A673 (cell line): ENCODE results near the gene INTS12. TPM values are rescaled to one million over a fixed set of nuclear protein-coding genes. Genes with fewer than 3 reads are reported as not detected.
"Not testable (repeated sequence)": the region's sequence is repeated elsewhere in the genome, so short reads cannot be mapped to it uniquely, and the experiment has no call there.

Experiments used
- BruUV-seq: library from RNA; stranded (reverse); fragments of 400-500 nt; replicated peaks from 2 replicates; lab custom pipeline; 2021; lab: Mats Ljungman, UMichigan
- CTCF ChIA-PET: fragments of 300-600 bp; sonication (Branson Sonifier 250); formaldehyde crosslinking; loops from one replicate; lab custom pipeline; 2022; ENCODE audit warnings: antibody characterized with exemption; lab: Charles Lee
- POLR2A ChIA-PET: fragments of 300-600 bp; sonication (Branson Sonifier 250); formaldehyde crosslinking; loops from one replicate; lab custom pipeline; 2022; ENCODE audit warnings: antibody characterized with exemption; ENCODE audit not compliant: low non-redundant PET; lab: Charles Lee
- DNase-seq: peaks from one replicate; pipeline ENCODE4 v3.0.0-alpha.2; 2015; ENCODE audit warnings: low spot score
- H3K27ac ChIP-seq: fragments of 200-600 bp; sonication (generic); 2 replicates; pipeline ENCODE4 v1.5.1; 2016; ENCODE audit warnings: mixed run types, low read depth, mild to moderate bottlenecking, mixed read lengths, antibody characterized with exemption, low read length; ENCODE audit not compliant: poor library complexity, severe bottlenecking
- H3K27me3 ChIP-seq: fragments of 200-600 bp; sonication (generic); replicated peaks from 2 replicates; pipeline ENCODE4 v1.6.1; 2017; ENCODE audit warnings: mixed run types, low read depth, mild to moderate bottlenecking, mixed read lengths, antibody characterized with exemption, low read length; ENCODE audit not compliant: insufficient read depth, poor library complexity
- H3K36me3 ChIP-seq: fragments of 200-600 bp; sonication (generic); 2 replicates; pipeline ENCODE4 v1.6.1; 2016; ENCODE audit warnings: mixed run types, mild to moderate bottlenecking, mixed read lengths, antibody characterized with exemption, low read length; ENCODE audit not compliant: insufficient read depth, poor library complexity, severe bottlenecking
- H3K4me1 ChIP-seq: fragments of 200-600 bp; sonication (generic); 2 replicates; pipeline ENCODE4 v1.6.1; 2017; ENCODE audit warnings: mixed run types, mild to moderate bottlenecking, mixed read lengths, antibody characterized with exemption, low read length; ENCODE audit not compliant: insufficient read depth, poor library complexity, severe bottlenecking
- H3K4me3 ChIP-seq: fragments of 200-600 bp; sonication (generic); 2 replicates; pipeline ENCODE4 v1.5.1; 2016; ENCODE audit warnings: low read depth, mixed run types, mild to moderate bottlenecking, mixed read lengths, low read length; ENCODE audit not compliant: poor library complexity, severe bottlenecking
- H3K9me3 ChIP-seq: fragments of 200-600 bp; sonication (generic); 2 replicates; pipeline ENCODE4 v1.6.1; 2016; ENCODE audit warnings: mixed run types, low read depth, mild to moderate bottlenecking, mixed read lengths, antibody characterized with exemption, low read length; ENCODE audit not compliant: poor library complexity, severe bottlenecking
- EZH2 ChIP-seq: fragments of 200-600 bp; sonication (generic); IDR thresholded peaks from 2 replicates; pipeline ENCODE4 v1.6.1; 2017; ENCODE audit warnings: borderline replicate concordance, low read depth, mild to moderate bottlenecking, mixed read lengths, antibody characterized with exemption, low read length; ENCODE audit not compliant: poor library complexity, severe bottlenecking
- intact Hi-C: fragments of 100-400 bp; cut with micrococcal nuclease; formaldehyde crosslinking; loops from one replicate; pipeline ENCODE4 v1.10.0; 2022; ENCODE audit not compliant: unreplicated experiment
- total RNA-seq: library from RNA; stranded (reverse); gene quantifications from 2 replicates; pipeline ENCODE4 v1.2.3, GENCODE V29; 2021
- TF ChIP-seq, protein P1 (sequence below): fragments of 300-800, 200-600 bp; sonication (generic); conservative IDR thresholded peaks from 2 replicates; pipeline ENCODE4 v1.5.1; 2017; ENCODE audit warnings: low read depth, mild to moderate bottlenecking, antibody characterized with exemption, low read length, moderate library complexity, mixed read lengths

INTS12 gene
- total RNA-seq, 1 experiment from 2014 or later: 28.3 TPM

DNA sequence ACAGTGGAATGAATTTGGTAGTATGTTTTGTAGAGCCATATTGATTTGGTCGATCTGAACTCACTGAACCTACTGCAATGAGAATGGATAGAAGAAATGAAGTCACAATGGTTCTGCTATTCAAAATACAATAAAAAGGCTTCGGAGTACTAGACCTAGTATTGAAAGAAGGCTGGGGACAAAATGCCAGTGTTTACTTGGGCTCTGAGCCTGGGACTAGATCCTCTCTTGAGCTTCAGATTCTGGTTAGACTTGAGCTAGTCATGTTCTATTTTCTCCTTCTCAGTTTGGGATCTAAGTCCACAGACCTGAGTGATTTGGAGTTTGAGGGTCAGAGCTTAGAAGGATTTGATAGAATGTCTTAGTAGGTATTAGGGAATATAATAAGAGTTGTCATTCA is 9.9 kb downstream of the INTS12 start:
- Histone ChIP-seq H3K9me3 (no peaks in the 10 kb centered on the region), H3K27me3 (no peaks in the 10 kb centered on the region), H3K27ac (no peak overlapping the region), H3K36me3 (peaks cover 16% of the 10 kb centered on the region), H3K4me3 (no peak overlapping the region), H3K4me1 (no peaks in the 10 kb centered on the region)
- ChIA-PET POLR2A (no interaction called here), CTCF (no interaction called here)
- TF ChIP-seq, protein P1, sequence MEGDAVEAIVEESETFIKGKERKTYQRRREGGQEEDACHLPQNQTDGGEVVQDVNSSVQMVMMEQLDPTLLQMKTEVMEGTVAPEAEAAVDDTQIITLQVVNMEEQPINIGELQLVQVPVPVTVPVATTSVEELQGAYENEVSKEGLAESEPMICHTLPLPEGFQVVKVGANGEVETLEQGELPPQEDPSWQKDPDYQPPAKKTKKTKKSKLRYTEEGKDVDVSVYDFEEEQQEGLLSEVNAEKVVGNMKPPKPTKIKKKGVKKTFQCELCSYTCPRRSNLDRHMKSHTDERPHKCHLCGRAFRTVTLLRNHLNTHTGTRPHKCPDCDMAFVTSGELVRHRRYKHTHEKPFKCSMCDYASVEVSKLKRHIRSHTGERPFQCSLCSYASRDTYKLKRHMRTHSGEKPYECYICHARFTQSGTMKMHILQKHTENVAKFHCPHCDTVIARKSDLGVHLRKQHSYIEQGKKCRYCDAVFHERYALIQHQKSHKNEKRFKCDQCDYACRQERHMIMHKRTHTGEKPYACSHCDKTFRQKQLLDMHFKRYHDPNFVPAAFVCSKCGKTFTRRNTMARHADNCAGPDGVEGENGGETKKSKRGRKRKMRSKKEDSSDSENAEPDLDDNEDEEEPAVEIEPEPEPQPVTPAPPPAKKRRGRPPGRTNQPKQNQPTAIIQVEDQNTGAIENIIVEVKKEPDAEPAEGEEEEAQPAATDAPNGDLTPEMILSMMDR: no peak
- no peak for TF ChIP-seq EZH2
- BruUV-seq: no TSS peak
- intact Hi-C loops: no loop called here
- DNase-seq: no peak

DNA sequence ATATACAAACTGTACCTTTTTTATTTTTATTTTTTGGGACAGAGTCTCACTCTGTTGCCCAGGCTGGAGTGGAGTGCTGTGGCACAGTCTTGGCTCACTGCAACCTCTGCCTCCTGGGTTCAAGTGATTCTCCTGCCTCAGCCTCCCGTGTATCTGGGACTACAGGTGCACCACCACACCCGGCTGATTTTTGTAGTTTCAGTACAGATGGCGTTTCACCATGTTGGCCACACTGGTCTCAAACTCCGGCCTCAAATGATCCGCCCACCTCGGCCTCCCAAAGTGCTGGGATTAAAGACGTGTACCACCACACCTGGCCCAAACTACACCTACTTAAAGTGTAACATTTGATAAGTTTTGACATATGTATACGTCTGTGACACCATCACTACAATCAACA is 12.7 kb downstream of the INTS12 start:
- H3K4me3 ChIP-seq, H3K4me1 ChIP-seq, H3K9me3 ChIP-seq, intact Hi-C loops, H3K27me3 ChIP-seq, BruUV-seq, CTCF ChIA-PET, POLR2A ChIA-PET, H3K27ac ChIP-seq, DNase-seq: not testable (repeated sequence)
- H3K36me3 ChIP-seq: peaks cover 30% of the 10 kb centered on the region

DNA sequence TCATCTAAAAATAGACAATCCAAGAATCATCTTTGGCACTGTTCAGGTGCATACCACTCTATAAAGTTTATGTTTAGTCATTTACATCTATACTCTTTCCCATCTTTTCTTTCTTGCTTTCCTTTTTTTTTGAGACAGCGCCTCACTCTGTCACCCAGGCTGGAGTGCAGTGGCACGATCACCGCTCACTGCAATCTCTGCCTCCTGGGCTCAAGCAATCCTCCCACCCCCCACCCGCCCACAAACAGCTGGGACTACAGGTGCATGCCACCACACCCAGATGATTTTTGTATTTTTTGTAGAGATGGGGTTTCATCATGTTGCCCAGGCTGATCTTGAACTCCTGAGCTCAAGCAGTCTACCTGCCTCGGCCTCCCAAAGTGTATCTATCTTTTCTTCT is 13.7 kb downstream of the INTS12 start:
- DNase-seq, H3K27me3 ChIP-seq, intact Hi-C loops, H3K9me3 ChIP-seq, H3K4me1 ChIP-seq, CTCF ChIA-PET, POLR2A ChIA-PET, BruUV-seq, H3K27ac ChIP-seq, H3K4me3 ChIP-seq: not testable (repeated sequence)
- H3K36me3 ChIP-seq: peaks cover 30% of the 10 kb centered on the region

DNA sequence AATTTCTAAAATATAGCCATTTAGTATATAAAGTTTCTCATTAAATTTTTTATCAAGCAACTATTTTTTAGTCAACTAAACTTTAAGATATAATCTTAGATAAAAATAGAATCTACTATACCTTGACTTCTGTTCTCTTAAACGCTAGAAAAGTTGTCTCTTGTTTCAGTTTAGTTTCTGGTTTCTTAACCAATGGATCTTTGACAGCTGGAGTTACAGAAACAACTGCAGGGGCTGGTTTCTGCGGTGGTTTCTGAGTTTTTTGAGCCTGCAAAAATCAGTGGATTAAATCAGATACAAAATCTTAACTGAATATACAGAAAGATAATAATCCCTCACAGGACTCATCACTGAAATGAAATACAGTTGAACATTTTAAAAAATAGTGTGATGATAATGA is 21.9 kb downstream of the INTS12 start:
- no peak for DNase-seq
- POLR2A ChIA-PET: no interaction called here
- BruUV-seq: no TSS peak
- TF ChIP-seq EZH2: no peak
- TF ChIP-seq, protein P1: no peak
- intact Hi-C loops: no loop called here
- CTCF ChIA-PET: no interaction called here
- Histone ChIP-seq H3K36me3 (peaks cover 18% of the 10 kb centered on the region), H3K9me3 (no peaks in the 10 kb centered on the region), H3K4me3 (no peak overlapping the region), H3K27me3 (no peaks in the 10 kb centered on the region), H3K4me1 (no peaks in the 10 kb centered on the region), H3K27ac (no peak overlapping the region)
